Measurements from ENCODE around the gene RIMS1.
"Not testable (repeated sequence)": the region's sequence is repeated elsewhere in the genome, so short reads cannot be mapped to it uniquely, and the experiment has no call there.

RIMS1 gene

GRCh38 chr6:71979911-71980310, 93.6 kb downstream of the RIMS1 start:
- no peak for DNase-seq

GRCh38 chr6:71982389-71982788, 96.0 kb downstream of the RIMS1 start:
- DNase-seq: no peak

GRCh38 chr6:71983131-71983530, 96.8 kb downstream of the RIMS1 start:
- no peak for DNase-seq

- no peak for DNase-seq
Measured at GRCh38 chr6:71994705-71995271, 108.4 kb downstream of the RIMS1 start.

GRCh38 chr6:71997341-71997740, 111.0 kb downstream of the RIMS1 start:
- DNase-seq: no peak

- DNase-seq: no peak
Measured at GRCh38 chr6:72002415-72002814, 116.1 kb downstream of the RIMS1 start.

GRCh38 chr6:72006591-72006990, 120.2 kb downstream of the RIMS1 start:
- not testable (repeated sequence) for DNase-seq

- DNase-seq: no peak
Measured at GRCh38 chr6:72022830-72023229, 136.5 kb downstream of the RIMS1 start.

GRCh38 chr6:72031471-72031870, 145.1 kb downstream of the RIMS1 start:
- no peak for DNase-seq

- no peak for DNase-seq
Measured at GRCh38 chr6:72032086-72032485, 145.7 kb downstream of the RIMS1 start.

- no peak for DNase-seq
Measured at GRCh38 chr6:72035486-72035885, 149.1 kb downstream of the RIMS1 start.

- no peak for DNase-seq
Measured at GRCh38 chr6:72035966-72036365, 149.6 kb downstream of the RIMS1 start.

- DNase-seq: no peak
Measured at GRCh38 chr6:72037006-72037405, 150.7 kb downstream of the RIMS1 start.

GRCh38 chr6:72040111-72040510, 153.8 kb downstream of the RIMS1 start:
- peak; percentile 64 for DNase-seq

- peak; percentile 32 for DNase-seq
Measured at GRCh38 chr6:72042088-72042487, 155.7 kb downstream of the RIMS1 start.

GRCh38 chr6:72048080-72048479, 161.7 kb downstream of the RIMS1 start:
- no peak for DNase-seq

GRCh38 chr6:72049376-72049775, 163.0 kb downstream of the RIMS1 start:
- DNase-seq: no peak

GRCh38 chr6:72061286-72061685, 174.9 kb downstream of the RIMS1 start:
- no peak for DNase-seq

GRCh38 chr6:72064399-72064975, 178.1 kb downstream of the RIMS1 start:
- DNase-seq: no peak

GRCh38 chr6:72078096-72078495, 191.7 kb downstream of the RIMS1 start:
- no peak for DNase-seq

- DNase-seq: peak; percentile 28
Measured at GRCh38 chr6:72080260-72080941, 194.1 kb downstream of the RIMS1 start.

- no peak for DNase-seq
Measured at GRCh38 chr6:72081871-72082270, 195.5 kb downstream of the RIMS1 start.

- no peak for DNase-seq
Measured at GRCh38 chr6:72083976-72084375, 197.6 kb downstream of the RIMS1 start.

GRCh38 chr6:72084992-72085569, 198.7 kb downstream of the RIMS1 start:
- DNase-seq: peak; percentile 32

All from NCI-H446 treated with DMSO at 0.1 percent for 48 hours (cell line).